ENCODE results near the gene KNOP1.

DNA sequence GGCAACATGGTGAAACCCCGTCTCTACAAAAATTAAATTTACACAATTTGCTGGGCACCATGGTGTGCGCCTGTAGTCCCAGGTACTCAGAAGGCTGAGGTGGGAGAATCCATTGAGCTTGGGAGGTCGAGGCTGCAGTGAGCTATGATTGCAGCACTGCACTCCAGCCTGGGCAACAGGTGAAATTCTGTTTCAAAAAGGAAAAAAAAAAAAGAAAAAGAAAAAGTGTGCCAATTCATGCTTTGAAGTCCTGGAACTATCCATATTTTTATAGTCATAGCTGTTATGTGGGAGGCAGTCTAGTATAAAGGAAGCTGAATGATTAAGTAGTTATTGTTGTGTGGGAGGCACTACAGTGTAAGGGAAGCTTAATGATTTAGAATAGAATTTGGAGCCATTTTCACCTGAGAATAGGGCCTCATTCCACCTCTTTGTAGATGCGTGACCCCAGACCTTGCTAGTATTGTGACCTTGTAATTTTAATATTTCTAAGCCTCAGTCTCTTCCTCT is 31.6 kb upstream of the KNOP1 start:
- no peak for TF ChIP-seq POLR2A (IDR thresholded peaks at IDR 0.05; ENCODE audit: low read length)
- no peak for TF ChIP-seq GATA1 (IDR thresholded peaks at IDR 0.05; ENCODE audit: low read depth, low read length)

Data from erythroblast (primary cell).